Endothelial cell of umbilical vein (primary cell): Measurements from ENCODE around the gene LEUTX. TPM values are rescaled to one million over a fixed set of nuclear protein-coding genes. Genes with fewer than 3 reads are reported as not detected.

Experiments used
- BruUV-seq: library from RNA; stranded (reverse); fragments of 400-500 nt; replicated peaks from 2 replicates; lab custom pipeline; 2021; lab: Mats Ljungman, UMichigan
- CTCF ChIA-PET: fragments of 300-600, 350-600 bp; sonication (Branson Sonifier 250); formaldehyde crosslinking; loops from one replicate; lab custom pipeline; 2021; ENCODE audit warnings: antibody characterized with exemption, inconsistent platforms; lab: Charles Lee
- POLR2A ChIA-PET: fragments of 300-600, 350-600 bp; sonication (Branson Sonifier 250); formaldehyde crosslinking; loops from one replicate; lab custom pipeline; 2021; ENCODE audit warnings: antibody characterized with exemption, inconsistent platforms; lab: Charles Lee
- DNase-seq: peaks from one replicate; pipeline ENCODE4 v3.0.0-alpha.2; 2011; ENCODE audit warnings: low read depth, low spot score
- FAIRE-seq: peaks from 2 replicates; lab custom pipeline; 2011; peaks lifted over from hg19 to GRCh38; lab: Jason Lieb, UNC
- H2AFZ ChIP-seq: 2 replicates; pipeline ENCODE4 v1.6.0; 2012; ENCODE audit warnings: low read depth, low read length, control low read depth, inconsistent platforms
- H3K27ac ChIP-seq: 2 replicates; pipeline ENCODE4 v1.5.1; 2011; ENCODE audit warnings: low read depth, mild to moderate bottlenecking, control low read depth, low read length, moderate library complexity; ENCODE audit not compliant: insufficient read depth
- H3K27me3 ChIP-seq, 2 experiments: 2 replicates each; pipeline versions ENCODE4 v1.6.0 to v1.6.1; 2011; ENCODE audit warnings: low read length in 2 of 2, mixed read lengths in 1 of 2; ENCODE audit not compliant: control insufficient read depth in 2 of 2, insufficient read depth in 2 of 2
- H3K36me3 ChIP-seq, 2 experiments: 2 replicates in 1 of 2; 3 replicates in 1 of 2; pipeline ENCODE4 v1.5.1; 2011; ENCODE audit warnings: low read length in 2 of 2, mild to moderate bottlenecking in 1 of 2, moderate library complexity in 1 of 2; ENCODE audit not compliant: control insufficient read depth in 2 of 2, insufficient read depth in 2 of 2; ENCODE audit errors: extremely low read depth in 1 of 2
- H3K4me1 ChIP-seq: 3 replicates; pipeline ENCODE4 v1.5.1; 2011; ENCODE audit warnings: mild to moderate bottlenecking, low read length; ENCODE audit not compliant: control insufficient read depth, insufficient read depth; ENCODE audit errors: extremely low read depth
- H3K4me2 ChIP-seq: 2 replicates; pipeline ENCODE4 v1.6.1; 2011; ENCODE audit warnings: low read length, control low read depth, mixed read lengths; ENCODE audit not compliant: insufficient read depth
- H3K4me3 ChIP-seq, 3 experiments: fragments of 200-600 bp in 1 of 3; sonication (generic), shearing (Covaris generic) in 1 of 3; replicated peaks in 1 of 3; 2 replicates each; pipeline ENCODE4 v1.5.1; 2011 to 2016; ENCODE audit warnings: control low read depth in 3 of 3, low read length in 3 of 3, mild to moderate bottlenecking in 2 of 3, inconsistent platforms in 1 of 3, low read depth in 1 of 3, moderate library complexity in 1 of 3; ENCODE audit not compliant: insufficient read depth in 1 of 3
- H3K79me2 ChIP-seq: 2 replicates; pipeline ENCODE4 v1.6.0; 2012; ENCODE audit warnings: low read length, inconsistent platforms; ENCODE audit not compliant: control insufficient read depth, insufficient read depth
- H3K9ac ChIP-seq: replicated peaks from 2 replicates; pipeline ENCODE3; 2011; ENCODE audit warnings: low read length, control low read depth; ENCODE audit not compliant: insufficient read depth; ENCODE audit errors: extremely low read depth
- H3K9me1 ChIP-seq: replicated peaks from 3 replicates; pipeline ENCODE4 v1.6.0; 2011; ENCODE audit warnings: mild to moderate bottlenecking, low read length; ENCODE audit not compliant: control insufficient read depth, insufficient read depth; ENCODE audit errors: extremely low read depth
- H3K9me3 ChIP-seq: replicated peaks from 2 replicates; pipeline ENCODE4 v1.5.1; 2012; ENCODE audit warnings: low read length, inconsistent platforms; ENCODE audit not compliant: control insufficient read depth, insufficient read depth
- H4K20me1 ChIP-seq: replicated peaks from 2 replicates; pipeline ENCODE3; 2011; ENCODE audit warnings: mild to moderate bottlenecking, low read length; ENCODE audit not compliant: control insufficient read depth, insufficient read depth; ENCODE audit errors: extremely low read depth
- CTCF ChIP-seq, 2 donors: IDR thresholded peaks; 1 replicate in 1 of 2; 2 replicates in 1 of 2; pipeline ENCODE4 v1.5.1; 2011; ENCODE audit warnings: low read length in 2 of 2, mild to moderate bottlenecking in 2 of 2, moderate library complexity in 2 of 2, control low read depth in 1 of 2, inconsistent platforms in 1 of 2, low read depth in 1 of 2; ENCODE audit not compliant: insufficient read depth in 1 of 2; ENCODE audit errors: extremely low read depth in 1 of 2
- EZH2 ChIP-seq: IDR thresholded peaks from 2 replicates; pipeline ENCODE4 v1.6.1; 2012; ENCODE audit warnings: borderline replicate concordance, low read depth, mild to moderate bottlenecking, moderate library complexity, low read length, inconsistent platforms; ENCODE audit not compliant: severe bottlenecking
- FOS ChIP-seq: IDR thresholded peaks from 2 replicates; pipeline ENCODE4 v1.6.1; 2011; ENCODE audit warnings: mild to moderate bottlenecking, low read length, moderate library complexity, borderline replicate concordance; ENCODE audit not compliant: insufficient read depth
- GATA2 ChIP-seq: IDR thresholded peaks from 2 replicates; pipeline ENCODE4 v1.7.0; 2011; ENCODE audit warnings: low read depth, mild to moderate bottlenecking, moderate library complexity, mixed read lengths, low read length; ENCODE audit not compliant: insufficient read length, insufficient read depth
- JUN ChIP-seq: IDR thresholded peaks from 2 replicates; pipeline ENCODE4 v1.6.1; 2011; ENCODE audit warnings: borderline replicate concordance, low read depth; ENCODE audit not compliant: insufficient read length, insufficient read depth
- MAX ChIP-seq: IDR thresholded peaks from 2 replicates; pipeline ENCODE4 v1.6.1; 2011; ENCODE audit not compliant: insufficient read depth, insufficient read length
- MYC ChIP-seq: IDR thresholded peaks from one replicate; pipeline ENCODE4 v1.6.1; 2011; ENCODE audit warnings: mild to moderate bottlenecking, low read depth, low read length
- POLR2A ChIP-seq: IDR thresholded peaks from 2 replicates; pipeline ENCODE4 v1.6.1; 2012; ENCODE audit warnings: low read depth, mild to moderate bottlenecking, control low read depth, low read length
- POLR2AphosphoS5 ChIP-seq: IDR thresholded peaks from 2 replicates; pipeline ENCODE4 v1.6.1; 2012; ENCODE audit warnings: low read depth, mild to moderate bottlenecking, control low read depth, low read length, moderate library complexity; ENCODE audit not compliant: insufficient read depth
- dilution Hi-C: fragments of 300-500 bp; cut with MboI; formaldehyde crosslinking; loops from one replicate; pipeline ENCODE4 v1.15.0; 2019; ENCODE audit warnings: low sequenced_read_pairs; ENCODE audit not compliant: extremely low pct_ligation_motif_present
- intact Hi-C: fragments of 100-400 bp; cut with micrococcal nuclease; formaldehyde crosslinking; loops from one replicate; pipeline ENCODE4 v1.10.0; 2022
- polyA plus RNA-seq, 4 experiments: library from polyadenylated mRNA; depleted of rRNA in 3 of 4; stranded (reverse) in 3 of 4; unstranded in 1 of 4; fragments of >200 nt; gene quantifications; 2 replicates each; pipeline versions ENCODE4 v1.2.1 to v1.2.3, GENCODE V29; 2011 to 2012; ENCODE audit warnings: missing spikeins in 1 of 4
- total RNA-seq: library from RNA; stranded (reverse); gene quantifications from 2 replicates; pipeline ENCODE4 v1.2.3, GENCODE V29; 2021

The LEUTX gene
- total and polyA plus RNA-seq, 2 donors (not counting 3 experiments of a cell fraction or from before 2014, with no cell fraction given) = not detected

DNA sequence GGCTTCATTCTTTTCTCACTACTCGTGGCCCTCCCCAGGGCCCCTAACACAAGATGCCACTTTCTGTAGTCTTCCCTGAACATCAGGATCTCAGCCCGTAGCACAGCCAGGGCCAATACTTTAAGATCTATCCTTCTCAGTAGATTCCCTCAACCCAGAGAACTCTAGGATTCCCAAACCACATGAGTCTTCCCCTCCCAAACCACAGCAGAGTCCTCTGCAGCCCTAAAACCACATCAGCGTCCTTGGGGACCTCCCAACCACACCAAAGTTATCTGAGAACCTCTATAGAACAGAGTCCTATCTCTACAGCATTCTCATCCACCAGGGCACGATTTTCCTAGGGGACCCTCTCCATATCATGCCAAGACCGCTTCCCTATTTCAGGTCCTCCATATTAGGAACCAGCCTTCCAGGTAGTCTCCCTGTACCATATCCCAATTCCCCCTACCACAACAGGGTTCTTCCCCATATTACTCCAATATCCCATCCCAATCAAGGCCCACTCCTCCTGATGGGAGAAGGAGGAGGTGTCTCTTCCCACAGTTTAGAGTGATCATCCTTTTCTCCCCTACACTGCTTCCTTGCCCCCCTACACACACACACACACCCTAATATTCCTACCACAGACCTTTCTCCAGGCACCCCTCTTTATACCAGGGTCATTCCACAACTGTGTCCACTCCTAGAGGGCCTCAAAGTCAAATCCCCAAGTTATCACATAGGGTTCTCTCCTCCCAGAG lies 53.9 kb downstream of the LEUTX start:
- dilution Hi-C loops (no loop called here), intact Hi-C loops (loop anchor here (1.0 to 5.0 kb wide), 3 partner anchors 8 to 595 kb away; partner anchors contain the start of genes FBL and SERTAD1)
- H3K79me2 ChIP-seq = peaks cover 8% of the 10 kb centered on the region
- peak overlapping the region; percentile 48 for H3K4me2 ChIP-seq
- TF ChIP-seq GATA2 = no peak
- TF ChIP-seq EZH2 = no peak
- TF ChIP-seq POLR2AphosphoS5 = no peak
- TF ChIP-seq FOS = no peak
- no peak for TF ChIP-seq MYC
- no peak for TF ChIP-seq CTCF (IDR thresholded peaks at IDR 0.05; ENCODE audit: extremely low read depth in 1 of 2, insufficient read depth in 1 of 2, low read depth in 1 of 2, low read length in 2 of 2)
- no peak for TF ChIP-seq JUN
- no peak for TF ChIP-seq MAX
- no peak for TF ChIP-seq POLR2A
- H2AFZ ChIP-seq = no peak overlapping the region
- H4K20me1 ChIP-seq = no peaks in the 10 kb centered on the region
- peak overlapping the region in 2 of 3 experiments; percentile 66 to 93 for H3K4me3 ChIP-seq
- peak overlapping the region; percentile 28 for H3K9ac ChIP-seq
- peak overlapping the region; percentile 77 for H3K27ac ChIP-seq
- peaks cover 2 to 30% of the 10 kb centered on the region in 2 experiments for H3K36me3 ChIP-seq
- no peaks in the 10 kb centered on the region for H3K9me3 ChIP-seq
- peaks cover 8% of the 10 kb centered on the region for H3K4me1 ChIP-seq
- DNase-seq (no peak), FAIRE-seq (no peak)
- ChIA-PET POLR2A (no interaction called here), CTCF (interaction anchor here (1.8 to 2.1 kb wide), 2 partner anchors 11 to 40 kb away, joined by 15 to 31 read pairs; no protein-coding TSS in a partner anchor)
- H3K27me3 ChIP-seq = no peaks in the 10 kb centered on the region
- no TSS peak for BruUV-seq
- H3K9me1 ChIP-seq = no peaks in the 10 kb centered on the region
